GM20431 (cell line): ENCODE results near the gene RUSC1.
"Not testable (repeated sequence)": the region's sequence is repeated elsewhere in the genome, so short reads cannot be mapped to it uniquely, and the experiment has no call there.

ENCODE experiments used
- in situ Hi-C: fragments of 300-500 bp; cut with MseI, MboI; formaldehyde crosslinking; loops from one replicate; pipeline ENCODE4 v1.15.0; 2020; ENCODE audit warnings: low sequenced_read_pairs; ENCODE audit not compliant: unreplicated experiment

Gene RUSC1

DNA sequence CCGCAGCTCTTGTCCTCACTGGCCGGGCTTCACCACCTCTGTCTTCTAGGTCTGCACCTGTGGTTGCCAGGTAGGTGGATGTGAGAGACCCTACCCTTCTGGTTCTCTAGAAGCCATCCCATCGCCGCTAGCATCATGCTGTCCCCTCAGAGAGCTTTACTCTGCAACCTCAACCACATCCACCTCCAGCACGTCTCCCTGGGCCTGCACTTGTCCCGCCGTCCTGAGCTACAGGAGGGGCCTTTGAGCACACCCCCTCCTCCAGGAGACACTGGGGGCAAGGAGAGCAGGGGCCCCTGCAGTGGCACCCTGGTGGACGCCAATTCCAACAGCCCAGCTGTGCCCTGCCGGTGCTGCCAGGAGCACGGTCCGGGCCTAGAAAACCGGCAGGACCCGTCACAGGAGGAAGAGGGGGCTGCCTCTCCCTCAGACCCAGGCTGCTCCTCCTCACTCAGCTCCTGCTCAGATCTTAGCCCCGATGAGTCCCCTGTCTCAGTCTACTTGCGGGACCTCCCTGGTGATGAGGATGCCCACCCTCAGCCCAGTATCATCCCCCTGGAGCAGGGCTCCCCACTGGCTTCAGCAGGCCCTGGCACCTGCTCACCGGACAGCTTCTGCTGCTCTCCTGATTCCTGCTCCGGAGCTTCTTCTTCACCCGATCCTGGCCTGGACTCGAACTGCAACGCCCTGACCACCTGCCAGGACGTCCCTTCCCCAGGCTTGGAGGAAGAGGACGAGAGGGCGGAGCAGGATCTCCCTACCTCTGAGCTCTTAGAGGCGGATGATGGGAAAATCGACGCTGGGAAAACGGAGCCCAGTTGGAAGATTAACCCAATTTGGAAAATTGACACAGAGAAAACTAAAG is 1.2 kb downstream of the RUSC1 start:
- in situ Hi-C loops, result no loop called here

DNA sequence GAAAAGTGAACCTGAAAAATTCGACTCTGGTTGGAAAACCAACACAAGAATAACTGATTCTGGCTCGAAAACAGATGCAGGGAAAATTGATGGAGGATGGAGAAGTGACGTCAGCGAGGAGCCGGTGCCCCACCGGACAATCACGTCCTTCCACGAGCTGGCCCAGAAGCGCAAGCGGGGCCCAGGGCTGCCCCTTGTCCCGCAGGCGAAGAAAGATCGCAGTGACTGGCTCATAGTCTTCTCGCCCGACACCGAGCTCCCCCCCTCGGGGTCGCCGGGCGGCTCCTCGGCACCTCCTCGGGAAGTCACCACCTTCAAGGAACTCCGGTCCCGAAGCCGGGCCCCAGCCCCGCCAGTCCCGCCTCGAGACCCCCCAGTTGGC is 1.9 kb downstream of the RUSC1 start:
- in situ Hi-C loops, result no loop called here

DNA sequence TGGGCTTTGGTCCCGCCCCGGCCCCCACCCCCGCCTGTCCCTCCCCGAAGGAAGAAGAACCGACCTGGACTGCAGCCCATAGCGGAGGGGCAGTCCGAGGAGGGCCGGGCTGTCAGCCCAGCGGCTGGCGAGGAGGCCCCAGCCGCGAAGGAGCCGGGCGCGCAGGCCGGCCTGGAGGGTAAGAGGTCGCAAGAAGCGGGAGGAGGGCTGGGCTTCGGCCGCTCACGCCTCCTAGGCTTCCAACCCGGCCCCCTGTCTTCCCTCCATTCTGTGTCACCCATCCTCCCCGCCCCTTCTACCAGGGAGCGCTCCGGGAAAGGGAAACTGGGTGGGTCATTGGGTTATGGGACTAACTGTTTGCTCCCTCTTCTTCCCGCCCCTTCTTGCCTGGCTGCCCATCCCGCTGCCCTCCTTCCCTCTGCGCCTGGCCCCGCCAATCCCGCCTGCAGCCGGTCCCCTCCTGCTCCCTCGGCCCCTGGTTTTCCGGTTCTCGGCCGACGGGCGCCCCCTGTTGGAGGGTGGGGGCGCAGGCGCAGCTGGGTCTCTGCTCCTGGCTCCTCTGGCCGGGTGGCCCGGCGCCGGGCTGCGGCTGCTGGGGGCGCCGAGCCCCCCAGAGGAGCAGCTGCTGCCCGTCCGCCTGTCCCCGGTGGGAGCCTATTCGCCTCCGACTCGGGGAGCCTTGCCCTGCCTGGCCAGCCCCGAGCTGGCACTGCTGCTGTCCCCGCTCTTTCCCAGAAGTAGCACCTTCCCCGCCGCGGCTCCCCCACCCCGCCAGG is 2.4 kb downstream of the RUSC1 start:
- in situ Hi-C loops, result no loop called here

DNA sequence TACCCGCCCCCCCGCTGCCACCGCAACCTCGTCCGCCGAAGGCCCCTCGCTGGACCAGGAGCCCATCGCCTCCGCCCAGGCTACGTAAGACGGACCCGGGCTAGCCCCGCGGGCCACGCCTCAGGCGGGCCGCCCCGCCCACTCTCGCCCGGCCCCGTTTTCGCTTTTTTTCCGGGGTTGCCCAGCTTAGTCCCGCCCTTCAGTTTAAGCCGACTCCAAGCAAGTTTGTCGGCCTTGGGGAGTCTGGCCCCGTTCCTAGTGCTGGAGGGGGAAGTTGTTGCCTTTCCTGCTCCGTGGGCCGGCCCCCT is 3.0 kb downstream of the RUSC1 start:
- in situ Hi-C loops, result no loop called here

DNA sequence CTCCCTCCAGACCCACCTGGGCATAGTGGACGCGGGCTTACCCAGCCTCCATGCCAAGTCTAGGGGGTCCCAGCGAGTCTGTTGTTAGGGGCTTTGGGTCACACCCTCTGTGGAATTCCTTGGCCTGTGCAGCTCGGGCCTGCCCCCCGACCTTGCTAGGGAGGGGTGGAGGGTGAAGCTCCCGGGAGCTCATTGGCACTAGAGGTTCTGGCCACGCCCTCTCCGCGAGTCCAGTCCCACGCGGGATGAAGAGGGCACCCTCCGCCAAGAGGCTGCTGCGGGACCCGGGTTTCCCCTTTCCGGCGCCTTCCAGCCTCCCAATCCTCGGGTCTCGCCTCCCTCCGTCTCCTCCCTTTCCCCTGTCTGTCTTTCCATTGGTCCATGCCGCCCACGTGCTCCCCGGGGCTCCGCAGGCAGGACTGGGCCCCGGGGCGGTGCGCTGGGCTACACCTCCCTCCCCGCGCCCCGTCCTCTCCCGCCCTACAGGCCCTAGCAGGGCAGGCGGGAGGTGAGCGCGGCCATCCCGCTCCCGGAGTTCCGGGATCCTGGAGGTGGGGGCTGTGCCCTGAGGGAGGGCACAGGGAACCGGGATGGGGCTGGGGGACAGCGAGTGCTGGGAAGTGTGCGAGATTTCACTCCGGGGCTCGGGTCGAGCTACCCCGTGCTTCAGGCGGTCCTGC is 3.5 kb downstream of the RUSC1 start:
- in situ Hi-C loops, result no loop called here

DNA sequence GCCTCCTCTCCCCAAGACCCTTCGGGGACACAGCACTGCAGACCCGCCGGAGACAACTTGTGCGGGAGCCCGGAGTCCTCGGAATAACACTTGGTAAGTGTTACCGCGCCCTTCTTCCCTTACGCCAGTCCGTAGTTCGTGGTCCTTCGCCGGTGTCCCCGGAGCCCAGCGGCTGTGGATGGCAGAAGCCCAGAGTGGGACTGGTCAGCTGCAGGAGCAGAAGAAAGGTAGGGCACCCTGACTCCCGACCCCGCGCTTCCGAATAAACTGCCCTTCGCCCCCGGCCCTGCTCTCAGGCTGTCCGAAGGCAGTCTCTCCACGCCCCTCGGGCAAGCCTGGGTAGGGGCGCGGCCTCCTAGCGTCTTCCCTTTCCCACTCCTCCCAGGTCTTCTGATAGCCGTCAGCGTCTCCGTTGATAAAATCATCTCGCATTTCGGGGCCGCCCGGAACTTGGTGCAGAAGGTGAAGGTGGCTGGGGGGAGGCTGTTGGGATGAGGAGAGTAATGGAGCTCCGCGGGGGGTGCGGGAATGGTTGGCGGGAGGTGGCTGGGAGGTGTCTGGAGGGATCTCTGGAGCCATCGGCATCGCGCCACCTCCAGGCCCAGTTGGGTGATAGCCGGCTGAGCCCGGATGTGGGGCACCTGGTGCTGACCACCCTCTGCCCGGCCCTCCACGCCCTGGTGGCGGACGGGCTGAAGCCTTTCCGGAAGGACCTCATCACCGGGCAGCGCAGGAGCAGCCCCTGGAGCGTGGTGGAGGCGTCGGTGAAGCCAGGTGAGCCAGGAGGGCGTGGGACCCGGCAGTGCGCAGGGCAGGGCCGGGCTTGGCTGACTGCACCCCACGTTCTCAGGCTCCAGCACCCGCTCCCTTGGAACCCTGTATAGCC is 4.3 kb downstream of the RUSC1 start:
- in situ Hi-C loops, result no loop called here

DNA sequence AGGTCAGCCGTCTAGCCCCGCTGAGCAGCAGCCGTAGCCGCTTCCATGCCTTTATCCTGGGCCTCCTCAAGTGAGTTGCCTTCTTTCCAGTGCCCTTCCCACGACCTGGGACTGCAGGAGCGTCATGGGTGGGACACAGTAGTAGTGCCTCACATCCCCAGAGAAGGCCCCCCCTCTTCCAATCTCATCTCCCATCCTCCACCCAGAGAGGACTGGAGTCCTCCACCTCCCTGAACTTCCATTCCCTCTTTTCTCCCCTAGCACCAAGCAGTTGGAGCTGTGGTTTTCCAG is 4.9 kb downstream of the RUSC1 start:
- in situ Hi-C loops, result no loop called here

DNA sequence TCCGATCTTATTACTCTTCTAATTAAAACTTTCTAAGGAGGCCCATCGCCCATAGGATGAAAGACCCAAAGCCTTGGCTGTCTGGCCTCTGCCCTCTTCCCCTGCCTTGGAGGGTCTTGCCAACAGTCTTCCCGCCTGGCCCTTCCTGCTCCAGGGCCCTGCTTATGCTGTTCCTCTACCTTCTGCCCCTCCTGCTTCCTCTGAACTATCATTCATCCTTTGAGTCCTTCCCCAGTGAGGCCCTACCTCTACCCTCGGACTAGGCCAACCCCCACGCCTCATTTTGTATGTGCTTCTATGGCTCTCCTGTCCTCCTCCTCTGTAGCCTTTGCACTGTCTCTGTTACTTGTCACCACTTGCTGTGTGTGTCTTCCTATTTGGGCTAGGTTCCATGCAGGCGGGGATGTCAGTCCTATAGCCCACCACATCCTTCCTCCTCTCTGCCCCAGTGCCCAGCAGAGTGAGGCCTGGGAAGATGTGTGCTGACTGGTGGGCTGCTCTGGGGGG is 5.4 kb downstream of the RUSC1 start:
- in situ Hi-C loops, result no loop called here

DNA sequence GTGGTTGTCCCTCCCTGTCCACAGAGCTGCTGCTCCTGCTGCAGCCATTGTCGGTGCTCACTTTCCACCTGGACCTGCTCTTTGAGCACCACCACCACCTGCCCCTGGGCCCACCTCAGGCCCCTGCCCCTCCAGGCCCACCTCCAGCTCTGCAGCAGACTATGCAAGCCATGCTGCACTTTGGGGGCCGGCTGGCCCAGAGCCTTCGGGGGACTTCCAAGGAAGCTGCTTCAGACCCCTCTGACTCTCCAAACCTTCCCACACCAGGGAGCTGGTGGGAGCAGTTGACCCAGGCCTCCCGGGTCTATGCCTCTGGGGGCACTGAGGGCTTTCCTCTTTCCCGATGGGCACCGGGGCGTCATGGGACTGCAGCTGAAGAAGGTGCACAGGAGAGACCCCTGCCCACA is 5.9 kb downstream of the RUSC1 start:
- in situ Hi-C loops, result no loop called here

DNA sequence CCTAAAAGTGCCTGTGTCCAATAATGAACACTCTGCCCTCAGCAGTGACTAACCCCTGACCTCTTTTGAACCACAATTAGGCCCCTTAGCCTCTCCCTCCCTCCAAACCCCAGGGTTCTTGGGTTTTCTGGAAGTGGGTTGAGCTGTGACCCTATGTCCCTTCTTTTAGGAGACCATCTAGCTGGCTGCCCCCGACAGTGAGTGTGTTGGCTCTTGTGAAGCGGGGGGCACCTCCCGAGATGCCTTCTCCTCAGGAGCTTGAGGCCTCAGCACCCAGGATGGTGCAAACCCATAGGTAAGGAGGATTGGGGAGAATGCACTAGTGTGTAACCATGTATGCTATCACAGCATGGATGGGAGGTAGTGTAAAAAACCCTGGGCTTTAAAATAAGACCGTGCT is 7.3 kb downstream of the RUSC1 start:
- in situ Hi-C loops, result no loop called here

DNA sequence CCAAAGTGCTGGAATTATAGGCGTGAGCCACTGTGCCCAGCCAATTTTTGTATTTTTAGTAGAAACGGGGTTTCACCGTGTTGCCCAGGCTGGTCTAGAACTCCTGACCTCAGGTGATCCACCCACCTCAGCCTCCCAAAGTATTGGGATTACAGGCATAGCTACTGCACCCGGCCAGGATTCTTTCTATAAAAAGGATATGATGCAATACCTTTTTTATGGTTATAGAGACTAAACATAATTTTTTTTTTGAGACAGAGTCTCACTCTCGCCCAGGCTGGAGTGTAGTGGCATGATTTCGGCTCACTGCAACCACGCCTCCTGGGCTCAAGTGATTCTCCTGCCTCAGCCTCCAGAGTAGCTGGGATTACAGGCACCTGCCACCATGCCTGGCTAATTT is 8.2 kb downstream of the RUSC1 start:
- in situ Hi-C loops, result not testable (repeated sequence)

DNA sequence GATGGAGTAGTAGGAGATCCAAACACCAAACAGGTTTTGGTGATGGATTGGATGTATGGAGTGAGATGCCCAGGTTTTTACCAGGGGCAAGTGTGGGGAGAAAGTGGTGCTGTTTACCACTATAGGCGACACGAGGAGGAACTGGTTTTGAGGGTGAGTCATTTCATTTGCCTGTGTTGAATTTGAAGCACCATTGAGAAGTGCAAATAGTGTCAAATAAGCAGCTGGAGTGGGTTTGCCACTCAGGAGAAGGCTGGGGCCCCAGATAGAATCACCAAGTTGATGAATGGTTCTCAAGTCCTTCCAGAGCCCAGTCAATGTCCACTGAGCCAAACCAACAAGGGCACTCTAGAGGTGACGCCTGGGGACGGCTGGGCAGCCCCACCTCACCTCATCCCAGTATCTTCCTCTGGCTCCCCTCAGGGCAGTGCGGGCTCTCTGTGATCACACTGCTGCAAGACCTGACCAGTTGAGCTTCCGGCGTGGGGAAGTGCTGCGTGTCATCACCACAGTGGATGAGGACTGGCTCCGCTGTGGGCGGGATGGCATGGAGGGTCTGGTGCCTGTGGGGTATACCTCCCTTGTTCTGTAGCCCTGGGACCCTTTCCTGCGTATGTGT is 9.4 kb downstream of the RUSC1 start:
- in situ Hi-C loops, result no loop called here

DNA sequence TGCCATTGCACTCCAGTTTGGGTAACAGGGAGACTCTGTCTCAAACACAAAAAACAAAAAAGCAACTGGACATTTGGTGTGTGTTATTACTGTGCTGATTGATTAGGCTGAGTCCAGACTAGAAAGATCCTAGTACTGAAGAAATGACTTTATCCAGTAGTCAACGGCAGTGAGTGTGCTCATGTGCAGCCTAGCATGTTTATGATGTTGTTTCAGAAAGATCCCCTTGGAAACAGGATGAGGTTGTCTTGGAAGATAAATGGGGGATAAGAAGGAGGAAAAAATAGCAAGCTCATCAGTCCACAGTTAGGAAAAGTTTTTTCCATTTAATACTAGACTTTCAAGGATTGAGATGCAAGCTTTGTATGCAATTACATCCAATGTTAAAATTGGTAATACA is 14.3 kb downstream of the RUSC1 start:
- in situ Hi-C loops, result no loop called here

DNA sequence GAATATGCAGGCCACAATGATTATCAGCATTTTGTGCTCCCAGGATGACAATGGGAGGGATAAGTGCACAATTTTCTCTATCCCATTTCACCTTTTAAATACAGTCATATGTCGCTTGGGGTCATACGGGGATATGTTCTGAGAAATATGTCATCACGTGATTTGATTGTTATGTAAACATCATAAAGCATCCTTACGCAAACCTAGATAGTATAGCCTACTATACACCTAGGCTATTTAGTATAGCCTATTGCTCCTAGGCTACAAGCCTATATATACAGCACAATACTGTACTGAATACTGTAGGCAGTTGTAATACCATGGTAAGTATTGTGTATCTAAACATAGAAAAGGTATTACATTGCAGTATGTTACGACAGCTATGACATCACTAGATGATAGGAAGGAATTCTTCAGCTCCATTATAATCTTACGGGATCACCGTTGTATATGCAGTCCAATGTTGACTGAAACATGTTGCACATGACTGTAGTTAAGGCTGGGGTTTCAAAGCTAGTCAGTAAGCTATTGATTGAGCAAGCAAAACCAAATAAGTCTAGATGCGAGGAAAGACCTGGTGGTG is 18.9 kb downstream of the RUSC1 start:
- in situ Hi-C loops, result no loop called here

DNA sequence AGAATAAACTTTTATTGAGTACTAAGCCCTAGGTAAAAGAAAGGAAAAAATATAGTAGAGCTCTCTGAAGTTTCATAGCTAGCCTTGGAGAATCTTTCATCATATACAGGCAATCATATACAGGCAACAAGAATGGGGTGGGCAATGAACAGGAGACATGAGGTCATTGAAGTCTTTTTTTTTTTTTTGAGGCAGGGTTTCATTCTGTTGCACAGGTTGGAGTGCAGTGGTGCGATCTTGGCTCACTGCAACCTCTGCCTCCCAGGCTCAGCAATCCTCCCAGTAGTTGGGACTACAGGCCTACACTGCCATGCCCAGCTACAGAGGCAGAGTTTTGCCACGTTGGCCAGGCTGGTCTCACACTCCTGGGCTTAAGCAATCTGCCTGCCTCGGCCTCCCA is 22.1 kb downstream of the RUSC1 start:
- in situ Hi-C loops, result no loop called here

DNA sequence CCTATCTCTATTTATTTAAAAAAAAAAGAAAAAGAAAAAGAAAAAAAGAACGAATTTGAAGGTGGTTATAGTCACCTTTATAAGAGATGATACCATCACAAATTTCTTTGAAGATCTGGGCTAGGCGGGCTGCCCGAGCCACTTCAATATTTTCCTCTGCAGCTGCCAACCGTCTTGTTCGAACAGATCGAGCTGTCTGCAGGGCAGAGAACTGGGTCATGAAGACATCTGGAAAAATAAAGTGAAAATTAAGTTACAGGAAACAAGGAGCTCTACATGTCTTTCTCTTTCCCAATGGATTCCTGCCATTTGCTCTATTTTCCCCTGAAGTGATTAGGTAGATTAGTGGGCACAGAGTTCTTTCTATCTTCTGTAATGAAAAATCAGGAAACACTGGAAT is 31.9 kb downstream of the RUSC1 start:
- in situ Hi-C loops, result loop anchor here (25.0 kb wide), 1 partner anchor 235 kb away; no protein-coding TSS in a partner anchor

DNA sequence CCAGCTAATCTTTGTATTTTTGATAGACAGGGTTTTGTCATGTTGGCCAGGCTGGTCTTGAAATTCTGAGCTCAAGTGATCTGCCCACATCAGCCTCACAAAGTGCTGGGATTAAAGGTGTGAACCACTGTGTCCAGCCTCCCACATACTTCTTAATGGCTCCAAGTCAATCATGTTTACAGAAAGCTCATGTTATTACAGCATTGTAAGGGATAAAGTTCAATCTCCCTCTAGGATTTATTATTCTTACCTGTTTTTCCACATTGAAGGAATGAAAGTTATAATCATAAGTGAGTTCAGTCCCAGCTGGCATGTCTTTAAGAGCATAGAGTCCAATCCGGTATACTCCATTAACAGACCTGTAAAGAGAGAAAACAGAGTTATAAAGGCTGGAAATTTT is 39.4 kb downstream of the RUSC1 start:
- in situ Hi-C loops, result loop anchor here (25.0 kb wide), 1 partner anchor 227 kb away; no protein-coding TSS in a partner anchor

DNA sequence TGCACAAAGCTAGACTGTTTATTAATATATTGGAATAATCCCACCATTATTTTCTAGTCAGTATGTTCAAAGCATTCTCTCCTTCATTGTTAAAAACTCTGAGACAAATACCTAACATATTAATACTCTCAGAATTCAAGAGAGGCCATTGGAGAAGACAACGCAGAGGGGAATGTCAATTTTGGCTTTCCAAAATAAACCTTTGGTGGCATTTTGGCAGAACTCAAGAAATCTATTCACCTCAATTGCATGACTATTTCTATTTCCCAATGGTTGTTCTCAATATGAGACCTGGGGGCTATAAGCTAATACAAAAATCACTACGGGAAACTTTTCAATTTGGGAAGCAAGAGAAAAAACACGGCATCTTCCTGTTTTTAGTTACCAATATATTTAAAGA is 58.5 kb downstream of the RUSC1 start:
- in situ Hi-C loops, result no loop called here

DNA sequence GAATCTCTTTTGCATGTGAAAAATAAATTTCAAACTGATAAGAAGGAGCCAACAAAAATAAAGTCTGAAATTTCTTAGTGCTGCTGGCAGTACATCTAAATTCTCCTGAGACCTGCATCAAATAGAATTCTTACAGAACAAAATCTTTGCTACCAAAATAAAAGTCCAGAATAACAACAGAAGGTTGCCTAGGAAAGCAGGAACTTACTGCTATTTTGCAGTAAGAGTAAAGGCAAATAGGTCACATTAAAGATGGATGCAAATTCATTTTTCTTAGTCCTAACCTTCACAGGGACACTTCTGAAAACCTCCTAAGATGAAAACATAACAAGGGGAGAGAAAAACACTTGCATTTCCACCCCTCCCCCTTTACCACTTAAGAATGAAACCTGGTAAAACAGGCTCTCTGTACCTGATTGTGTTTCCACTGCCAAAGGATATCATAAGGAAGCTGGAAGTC is 59.0 kb downstream of the RUSC1 start:
- in situ Hi-C loops, result no loop called here
